COLO668 (cell line): Measurements from ENCODE around the gene ZNF740.
"Not testable (repeated sequence)": the region's sequence is repeated elsewhere in the genome, so short reads cannot be mapped to it uniquely, and the experiment has no call there.

Experiments
- DNase-seq: peaks from one replicate; lab custom pipeline; 2025; ENCODE audit not compliant: unreplicated experiment; lab: John Stamatoyannopoulos, UW

The ZNF740 gene

DNA sequence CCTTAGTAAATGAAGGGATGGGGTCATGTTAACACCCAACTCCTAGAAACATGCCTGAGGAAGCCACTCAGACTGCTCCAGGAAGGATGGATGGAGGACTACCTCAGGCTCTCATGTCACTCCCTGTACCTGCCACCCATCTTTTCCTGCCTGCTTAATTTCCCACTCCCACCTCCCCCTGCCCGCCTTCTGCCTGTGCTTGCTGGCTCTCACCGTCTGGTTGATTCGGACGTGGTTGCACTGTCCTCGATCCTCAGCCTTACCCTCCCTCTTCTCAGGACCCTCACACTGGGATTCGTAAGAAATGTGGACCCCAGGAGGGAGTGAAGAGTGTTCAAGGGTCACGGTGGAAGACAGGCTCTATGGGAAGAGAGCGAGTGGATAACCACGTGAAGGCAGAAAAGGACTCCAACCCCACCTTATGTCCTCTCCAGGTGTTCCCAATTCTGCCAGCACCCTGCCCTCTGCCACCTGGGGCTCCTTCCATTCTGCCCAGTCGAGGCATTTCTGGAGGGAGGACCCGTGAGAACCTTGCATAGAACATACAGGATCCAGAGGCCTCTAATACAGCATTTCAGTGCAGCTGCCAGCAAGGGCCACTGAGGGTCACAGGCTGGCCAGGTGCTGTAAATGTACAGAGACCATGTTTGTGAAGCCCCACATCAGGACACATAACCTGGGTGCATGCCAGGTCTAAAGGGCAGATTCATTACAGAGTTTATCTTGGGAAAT, 13.6 kb downstream of the ZNF740 start:
- peak; percentile 4 for DNase-seq

DNA sequence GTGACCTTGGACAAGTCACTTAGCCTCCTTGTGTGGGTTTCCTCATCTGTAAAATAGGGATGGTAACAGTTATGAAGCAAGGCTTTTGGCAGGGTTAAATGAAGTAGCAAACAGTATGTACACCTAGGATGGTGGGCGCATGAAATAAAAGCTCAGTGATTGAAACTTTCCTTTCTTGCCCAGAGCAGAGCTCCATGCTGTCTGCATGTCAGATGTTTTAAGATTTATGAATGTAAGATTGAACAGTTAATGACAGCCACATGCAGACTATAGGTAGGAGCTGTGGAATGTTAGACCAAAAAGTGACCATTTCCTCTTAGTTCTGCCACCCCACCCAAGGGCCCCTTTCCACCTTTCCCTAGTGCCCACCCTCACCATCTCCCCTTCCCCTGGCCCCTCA, 14.5 kb downstream of the ZNF740 start:
- no peak for DNase-seq

DNA sequence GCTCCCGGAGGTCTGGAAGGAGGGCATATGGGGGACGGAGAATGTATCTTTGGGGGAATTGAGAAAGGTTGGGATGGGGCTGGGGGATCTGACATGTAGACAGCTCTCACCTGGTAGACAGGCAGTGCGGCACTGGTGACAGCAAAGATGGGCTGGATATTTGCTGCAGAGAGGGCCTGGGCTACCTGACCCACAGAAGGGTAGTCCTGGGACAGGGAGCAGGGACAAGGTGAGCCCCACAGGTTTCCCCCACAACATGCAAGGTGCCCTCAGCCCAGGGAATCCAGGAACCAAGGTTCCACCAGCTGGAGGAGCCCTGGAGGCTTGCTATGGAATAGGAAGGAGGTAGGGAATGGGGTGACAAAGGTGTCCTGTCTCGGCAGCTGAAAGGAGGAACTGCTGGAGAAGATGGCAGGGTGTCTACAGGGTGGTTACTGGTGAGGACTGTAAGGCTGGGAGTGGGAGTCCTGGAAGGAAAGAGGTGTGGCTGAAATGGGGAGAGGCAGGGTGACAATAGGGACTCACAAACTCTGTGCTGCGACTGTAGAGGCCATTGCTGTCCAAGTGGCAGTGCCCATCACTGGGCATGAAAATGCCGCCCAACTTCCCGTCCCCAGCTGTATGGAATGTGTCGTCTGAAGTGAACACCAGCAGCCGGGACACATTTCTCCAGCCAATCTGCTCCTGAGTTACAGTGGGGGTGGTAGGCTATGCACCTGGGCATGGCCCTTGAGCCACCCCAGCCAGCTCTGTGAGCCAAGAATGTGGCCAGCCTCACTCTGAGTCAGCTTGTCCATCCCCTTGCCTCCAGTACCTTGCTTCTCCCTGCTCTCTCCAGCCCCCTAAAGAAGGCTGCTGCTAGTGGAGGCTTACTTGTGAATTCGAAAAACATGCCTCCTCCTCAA, 15.2 kb downstream of the ZNF740 start:
- DNase-seq = no peak

DNA sequence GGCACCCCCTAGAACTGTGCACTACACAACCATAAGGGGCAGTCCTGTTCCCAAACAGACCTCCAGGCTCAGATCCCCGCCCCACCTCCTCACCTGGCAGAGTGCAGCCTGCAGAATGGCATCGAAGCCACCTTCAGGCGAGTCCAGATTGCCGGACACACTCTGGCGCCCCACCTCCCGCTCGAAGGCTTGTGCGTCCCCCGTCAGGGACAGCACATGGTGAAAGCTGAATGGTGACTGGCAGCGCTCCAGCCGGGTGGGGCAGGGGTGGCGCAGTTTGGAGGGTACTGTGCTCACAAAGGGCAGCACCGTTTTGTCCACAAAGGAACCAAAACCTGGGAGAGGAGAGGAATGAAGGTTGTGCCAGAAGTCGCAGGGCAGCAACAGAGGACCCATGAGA, 16.0 kb downstream of the ZNF740 start:
- no peak for DNase-seq

DNA sequence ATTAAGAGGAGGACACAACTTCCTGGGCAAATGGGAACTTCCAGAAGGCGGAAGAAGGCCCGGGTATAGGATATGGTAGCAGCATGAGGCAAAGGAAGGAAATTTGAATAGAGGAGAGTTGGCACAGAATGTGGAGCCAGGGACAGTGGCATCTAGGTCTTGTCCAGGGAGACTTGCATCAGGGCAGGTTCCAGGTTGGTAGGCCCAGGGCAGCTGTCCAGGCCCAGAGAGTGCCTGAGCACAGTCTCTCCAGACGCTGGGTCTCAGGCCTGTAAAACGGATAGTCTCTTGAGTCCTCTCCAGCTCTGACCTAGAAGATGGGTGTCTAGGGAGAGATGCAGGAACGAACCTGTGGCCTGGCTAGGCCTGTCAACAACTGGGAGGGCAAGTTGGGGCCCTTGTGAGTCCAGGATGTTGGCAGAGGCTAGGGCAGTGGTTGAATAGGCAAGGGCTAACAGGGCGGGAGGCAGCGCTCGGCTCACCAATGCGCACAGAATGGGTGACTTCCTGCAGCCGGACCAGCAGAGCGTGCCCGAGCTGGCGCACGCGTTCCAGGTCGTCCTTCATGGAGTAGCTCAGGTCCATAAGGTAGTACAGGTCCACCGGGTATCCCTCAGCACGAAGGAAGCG, 16.6 kb downstream of the ZNF740 start:
- peak; percentile 68 for DNase-seq

DNA sequence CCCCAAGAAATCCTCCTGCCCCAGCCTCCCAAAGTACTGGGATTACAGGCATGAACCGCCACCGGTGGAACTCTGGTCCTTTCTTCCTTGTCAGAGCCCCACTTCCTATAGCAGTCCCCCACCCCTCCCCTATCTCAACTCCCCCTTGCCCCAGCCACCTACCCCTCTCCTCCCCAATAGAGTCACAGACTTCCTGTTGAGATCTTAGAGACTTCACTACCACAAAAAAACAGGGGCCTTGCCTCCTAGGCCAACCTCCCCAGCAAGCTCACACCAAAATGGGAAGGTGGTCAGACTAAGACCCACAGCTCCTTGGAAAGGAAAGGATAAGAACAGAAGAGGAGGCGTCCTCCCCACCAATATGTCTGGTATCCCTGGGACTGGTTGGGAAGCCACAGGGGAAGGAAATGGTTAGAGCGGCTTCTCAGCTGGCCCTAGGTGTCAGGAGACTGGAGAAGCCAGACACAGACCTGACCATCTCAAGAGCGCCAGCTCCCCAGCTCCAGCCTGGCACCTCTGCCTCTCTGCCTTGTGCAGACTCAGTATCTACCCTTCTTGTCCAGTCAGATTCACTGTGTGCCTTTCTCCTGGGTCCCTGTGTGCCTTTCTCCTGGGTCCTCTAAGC, 18.1 kb downstream of the ZNF740 start:
- no peak for DNase-seq

DNA sequence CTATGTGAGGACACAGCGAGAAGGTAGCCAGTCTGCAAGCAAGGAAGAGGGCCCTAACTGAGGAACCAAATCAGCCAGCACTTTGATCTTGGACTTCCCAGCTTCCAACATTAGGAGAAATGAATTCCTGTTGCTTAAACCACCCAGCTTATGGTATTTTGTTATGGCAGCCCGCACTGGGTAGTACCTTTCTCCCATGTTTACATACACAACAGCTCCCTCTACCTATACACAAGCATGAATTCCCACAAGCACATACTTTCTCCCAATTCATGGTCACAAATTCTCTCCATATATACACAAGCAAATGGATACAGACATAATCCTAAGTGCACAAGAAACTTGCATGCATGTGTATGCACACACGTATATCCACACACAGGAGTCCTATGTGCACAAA, 19.2 kb downstream of the ZNF740 start:
- no peak for DNase-seq

DNA sequence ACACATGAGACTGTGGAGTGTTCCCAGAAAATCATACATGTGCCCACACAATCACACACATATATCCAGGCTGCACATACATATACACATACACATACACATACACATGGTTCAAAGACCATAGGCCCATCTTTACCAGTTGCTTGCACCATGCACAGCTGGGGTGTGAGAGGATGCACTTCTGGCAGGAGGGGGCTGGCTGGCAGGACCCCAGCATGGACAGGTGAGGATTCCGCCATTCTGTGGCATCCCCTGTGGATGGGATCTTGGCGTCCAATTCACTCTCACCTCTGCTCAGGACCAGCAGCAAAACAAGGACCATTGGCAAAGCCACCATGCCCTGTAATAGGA, 19.6 kb downstream of the ZNF740 start:
- no peak for DNase-seq

DNA sequence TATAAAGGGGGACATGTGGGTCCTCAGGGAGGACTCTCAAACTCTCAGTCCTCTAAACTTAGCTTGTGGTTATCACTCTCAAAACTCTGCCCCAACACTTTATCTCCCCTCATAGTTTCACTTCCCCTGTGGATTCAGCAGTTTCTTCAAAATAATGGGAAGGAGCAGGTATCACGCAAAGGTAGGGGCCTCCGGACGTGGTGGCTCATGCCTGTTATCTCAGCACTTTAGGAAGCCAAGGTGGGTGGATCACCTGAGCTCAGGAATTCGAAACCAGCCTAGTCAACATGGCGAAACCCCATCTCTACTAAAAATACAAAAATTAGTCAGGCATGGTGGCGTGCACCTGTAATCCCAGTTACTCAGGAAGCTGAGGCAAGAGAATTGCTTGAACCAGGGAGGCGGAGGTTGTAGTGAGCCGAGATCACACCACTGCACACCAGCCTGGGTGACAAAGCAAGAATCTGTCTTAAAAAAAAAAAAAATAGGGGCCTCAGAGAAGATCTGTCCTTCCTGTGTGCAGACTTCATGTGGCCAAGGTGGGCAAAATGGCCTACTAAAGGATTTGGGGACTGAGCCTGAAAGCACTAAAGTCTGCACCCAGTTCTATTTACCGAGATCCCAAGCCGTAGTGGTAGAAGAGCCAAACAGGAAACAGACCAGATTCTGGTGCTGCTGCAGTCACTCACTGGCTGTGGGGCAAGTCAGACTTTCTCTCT, 20.1 kb downstream of the ZNF740 start:
- no peak for DNase-seq

DNA sequence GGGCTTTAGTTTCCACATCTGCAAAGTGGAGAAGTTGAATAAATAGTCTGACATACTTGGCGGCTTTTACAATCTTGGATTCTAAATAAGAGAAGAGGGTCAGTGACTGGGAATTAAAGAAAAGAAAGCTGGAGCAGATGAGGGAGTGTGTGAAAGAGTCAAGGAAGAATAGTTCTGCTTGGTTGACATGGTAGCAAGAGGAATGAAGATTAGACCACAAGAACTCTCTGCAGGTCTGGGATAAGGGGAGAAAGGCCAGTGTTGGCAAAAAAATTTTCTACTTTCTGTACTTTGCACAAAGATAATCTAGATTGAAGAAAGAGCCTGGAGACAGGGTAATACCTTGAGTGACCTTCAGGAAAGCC, 20.6 kb downstream of the ZNF740 start:
- no peak for DNase-seq

DNA sequence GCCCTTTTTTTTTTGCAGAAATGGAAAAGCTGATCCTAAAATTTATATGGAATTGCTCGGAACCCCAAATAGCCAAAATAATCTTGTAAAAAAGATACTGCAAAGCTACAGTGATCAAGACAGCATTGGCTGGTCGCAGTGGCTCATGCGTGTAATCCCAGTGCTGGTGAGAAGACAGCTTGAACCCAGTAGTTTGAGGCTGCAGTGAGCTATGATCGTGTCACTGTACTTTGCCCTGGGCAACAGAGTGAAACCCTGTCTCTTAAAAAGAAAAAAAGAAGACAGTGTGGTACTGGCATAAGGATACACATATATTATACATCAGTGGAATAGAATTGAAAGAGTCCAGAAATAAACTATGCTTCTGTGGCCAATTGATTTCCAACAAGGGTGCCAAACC, 21.1 kb downstream of the ZNF740 start:
- no peak for DNase-seq

DNA sequence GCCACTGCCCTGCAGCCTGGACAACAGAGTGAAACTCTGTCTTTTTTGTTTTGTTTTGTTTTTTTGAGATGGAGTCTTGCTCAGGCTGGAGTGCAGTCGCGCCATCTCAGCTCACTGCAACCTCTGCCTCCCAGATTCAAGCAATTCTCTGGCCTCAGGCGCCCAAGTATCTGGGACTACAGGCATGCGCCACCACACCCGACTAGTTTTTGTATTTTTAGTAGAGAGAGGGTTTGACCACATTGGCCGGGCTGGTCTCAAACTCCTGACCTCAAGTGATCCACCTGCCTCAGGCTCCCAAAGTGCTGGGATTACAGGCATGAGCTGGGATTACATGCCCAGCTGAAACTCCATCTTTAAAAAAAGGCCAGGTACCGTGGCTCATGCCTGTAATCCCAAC, 21.8 kb downstream of the ZNF740 start:
- DNase-seq = not testable (repeated sequence)

DNA sequence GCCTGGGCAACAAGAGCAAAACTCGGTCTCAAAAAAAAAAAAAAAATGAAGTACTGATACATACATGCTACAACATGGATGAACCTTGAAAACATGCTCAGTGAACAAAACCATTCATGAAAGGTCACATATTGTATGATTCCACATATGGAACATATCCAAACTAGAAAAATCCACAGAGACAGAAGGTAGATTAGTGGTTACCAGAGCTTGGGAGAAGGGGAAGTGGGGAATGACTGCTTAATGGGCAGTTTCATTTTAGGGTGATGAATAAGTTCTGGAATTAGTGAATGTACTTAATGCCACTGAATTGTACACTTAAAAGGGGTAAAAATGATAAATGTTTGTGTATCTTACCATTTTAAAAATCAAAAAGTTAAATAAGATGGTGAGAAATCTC, 23.8 kb downstream of the ZNF740 start:
- no peak for DNase-seq

DNA sequence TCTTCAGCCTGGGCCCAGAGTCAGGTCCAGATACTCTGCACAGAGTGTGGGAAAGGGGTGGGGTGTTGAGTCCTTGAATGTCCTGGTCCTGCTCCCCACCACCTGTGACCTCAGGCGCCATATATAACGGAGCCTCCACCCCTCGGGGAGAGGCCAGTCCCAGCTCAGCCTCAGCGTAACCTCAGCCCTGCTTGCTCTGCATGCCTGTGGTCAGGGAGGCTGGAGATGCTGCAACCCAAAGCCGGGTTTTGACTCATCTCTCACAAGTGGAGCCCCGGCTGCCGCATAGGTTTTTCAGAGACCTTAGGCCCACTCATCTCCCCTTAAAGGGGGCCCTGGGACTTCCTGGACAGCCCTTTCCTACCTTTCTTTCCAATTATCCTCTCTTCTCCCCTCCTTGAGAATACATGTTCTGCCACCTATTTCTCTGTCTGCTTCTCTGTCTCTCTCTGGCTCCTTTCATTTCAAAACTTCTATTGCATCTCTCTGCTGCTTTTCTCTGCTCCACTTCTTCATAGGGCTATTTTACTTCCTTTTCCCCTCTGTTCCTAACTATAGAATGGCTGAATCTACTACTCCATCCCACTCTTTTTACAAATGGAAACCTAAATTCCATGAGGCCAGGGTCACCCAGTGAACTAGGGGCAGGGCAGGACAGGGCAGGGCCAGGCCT, 25.4 kb downstream of the ZNF740 start:
- DNase-seq = no peak

DNA sequence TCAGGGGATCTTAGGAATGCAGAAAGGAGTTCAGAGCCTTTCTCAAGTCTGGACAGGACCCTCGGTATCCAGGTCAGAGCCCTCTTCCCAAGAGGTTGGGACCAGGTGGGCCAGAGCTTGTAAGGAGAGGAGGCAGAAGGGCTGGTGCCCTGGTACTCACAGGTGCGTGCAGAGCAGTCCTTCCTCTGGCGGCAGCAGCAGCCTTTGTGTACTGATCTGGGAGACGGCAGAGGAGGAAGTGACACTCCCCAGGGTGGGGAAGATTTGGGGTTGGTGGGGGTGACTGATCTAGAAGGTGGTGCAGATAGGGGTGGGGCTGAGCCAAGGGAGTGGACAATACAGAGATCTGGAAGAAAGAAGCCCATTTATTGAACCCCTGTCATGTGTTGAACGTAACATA, 26.5 kb downstream of the ZNF740 start, which contains the start of gene ITGB7:
Gene ITGB7, minus strand, starts transcription at position 210 of the 400 bp plus-strand sequence. CDS start 6,808 bp downstream, outside the sequence.
- DNase-seq = no peak

DNA sequence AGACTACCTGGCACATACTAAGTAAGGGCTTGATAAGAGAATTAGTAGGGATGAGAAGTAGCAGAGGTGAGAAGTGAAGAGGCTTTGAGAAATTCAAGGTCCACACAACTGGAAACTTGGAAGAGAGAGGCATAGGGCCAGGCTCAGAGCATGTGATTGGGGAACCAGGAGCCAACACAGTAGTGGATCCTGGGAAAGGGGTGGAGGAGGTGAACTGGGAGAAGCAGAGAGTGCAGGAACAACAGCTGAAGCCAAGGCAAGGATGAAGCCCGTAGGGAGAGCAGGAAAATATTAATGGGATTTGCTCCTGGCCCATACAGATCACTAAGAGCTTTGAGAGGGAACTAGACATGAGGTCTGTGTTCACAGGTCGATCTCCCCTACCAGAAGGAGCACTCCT, 27.9 kb downstream of the ZNF740 start:
- DNase-seq = no peak

DNA sequence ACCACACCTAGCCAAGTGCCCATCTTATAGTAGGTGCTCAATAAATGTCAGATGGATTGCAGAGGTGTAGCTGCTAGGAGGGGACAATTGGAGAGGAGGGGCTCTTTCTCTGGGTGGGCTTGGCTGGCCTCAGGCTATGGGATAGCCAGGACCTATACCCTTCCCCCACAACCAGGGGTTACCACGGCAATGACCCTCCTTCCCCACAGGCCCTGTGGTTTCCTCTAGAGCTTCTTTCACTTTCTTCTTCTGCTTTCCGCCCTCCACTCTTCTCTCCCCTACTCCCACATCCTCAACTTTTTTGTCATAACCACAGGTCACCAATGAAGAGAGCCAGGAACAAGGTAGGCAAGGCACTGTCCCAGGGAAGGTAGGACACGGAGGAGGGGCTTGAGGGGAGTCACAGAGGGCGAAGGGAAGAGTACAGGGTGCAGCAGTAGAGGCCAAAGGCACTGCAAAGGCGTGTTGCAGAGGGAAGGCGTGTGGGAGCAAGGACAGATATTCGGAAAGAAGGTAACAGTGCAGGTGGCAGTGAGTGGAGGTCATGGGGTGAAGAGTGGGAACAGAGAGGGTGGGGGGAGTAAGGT, 28.4 kb downstream of the ZNF740 start:
- no peak for DNase-seq

DNA sequence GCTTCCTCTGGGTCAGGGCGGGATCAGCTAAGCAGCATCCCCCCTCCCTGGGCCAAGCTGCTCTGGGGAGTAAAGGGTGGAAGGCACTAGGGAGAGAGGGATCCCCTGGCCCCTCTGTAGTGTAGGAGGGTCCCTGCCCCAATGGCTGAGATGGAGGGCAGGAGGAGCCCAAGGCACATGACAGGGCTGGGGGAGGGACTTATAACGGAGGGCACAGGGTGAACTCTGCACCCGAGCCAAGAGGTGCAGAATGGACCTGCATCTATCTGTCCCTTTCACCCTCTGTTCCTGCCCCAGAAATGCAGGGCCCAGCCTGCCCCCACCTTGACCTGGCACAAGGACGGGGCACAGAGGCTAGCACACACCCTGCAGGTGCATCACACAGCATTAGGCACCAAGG, 30.3 kb downstream of the ZNF740 start:
- no peak for DNase-seq

DNA sequence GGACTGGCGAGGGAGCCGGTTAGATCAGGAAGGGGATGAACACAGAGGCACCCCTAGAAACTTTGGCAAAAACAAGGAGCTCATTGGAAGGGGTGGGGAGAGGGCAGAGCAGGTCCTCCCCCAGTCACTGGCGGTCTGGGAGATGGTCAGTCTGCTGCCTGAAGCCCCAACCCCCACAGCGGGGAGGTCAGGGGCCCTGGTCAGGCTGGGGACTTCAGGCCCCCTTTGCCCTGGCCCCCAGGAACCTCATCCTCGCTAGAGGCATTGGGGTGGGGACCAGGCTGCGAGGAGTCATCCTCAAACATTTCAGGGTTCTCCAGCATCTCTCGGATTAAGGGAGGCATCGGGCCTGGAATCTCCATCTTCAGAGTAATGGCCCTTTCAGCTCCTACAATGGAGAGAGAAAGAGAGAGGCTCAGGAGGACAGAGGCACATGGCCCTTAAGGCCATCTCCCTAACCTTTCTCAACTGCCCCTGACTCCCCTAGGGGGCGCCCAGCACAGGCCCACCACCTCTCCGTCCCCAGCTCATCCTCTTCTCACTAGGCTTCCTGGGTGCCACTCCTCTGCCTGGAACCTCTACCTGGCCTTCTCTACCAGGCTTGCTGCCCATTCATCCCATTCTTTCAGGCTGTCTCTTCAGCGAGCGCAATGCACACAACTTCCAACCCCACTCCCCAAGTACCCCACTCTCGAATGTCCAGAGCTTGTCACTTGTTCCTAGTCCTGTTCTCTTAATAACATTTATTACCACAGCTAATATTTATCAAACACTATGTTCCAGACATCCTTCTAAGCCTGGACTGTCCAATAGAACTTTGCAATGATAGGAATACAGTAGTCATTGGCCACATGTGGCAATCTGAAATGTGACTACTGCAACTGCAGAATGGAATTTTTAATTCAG, 31.2 kb downstream of the ZNF740 start:
- DNase-seq = peak; percentile 25
